Measurements from ENCODE around the gene SH2D1B. TPM values are rescaled to one million over a fixed set of nuclear protein-coding genes. Genes with fewer than 3 reads are reported as not detected.

The SH2D1B gene
- total and polyA plus RNA-seq, 12 donors, result 0.09 to 0.60 (median 0.15) TPM; not detected in 7

DNA sequence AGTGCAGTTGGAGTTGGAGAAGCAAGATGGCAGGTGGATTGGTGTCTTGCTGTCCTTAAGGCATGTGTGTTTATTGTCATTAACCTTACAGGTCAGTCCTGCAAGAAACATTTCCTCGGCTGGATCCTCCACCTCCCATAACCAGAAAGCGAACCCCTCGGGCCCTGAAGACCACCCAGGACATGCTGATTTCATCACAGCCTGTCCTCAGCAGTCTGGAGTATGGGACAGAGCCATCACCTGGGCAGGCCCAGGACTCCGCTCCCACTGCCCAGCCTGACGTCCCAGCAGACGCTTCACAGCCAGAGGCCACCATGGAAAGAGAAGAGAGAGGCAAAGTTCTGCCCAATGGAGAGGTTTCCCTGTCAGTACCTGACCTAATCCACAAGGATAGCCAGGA, 28.8 kb downstream of the SH2D1B start:
- no peak overlapping the region for H3K27ac ChIP-seq
- no peak for ATAC-seq
- H3K27me3 ChIP-seq, result no peaks in the 10 kb centered on the region
- H3K36me3 ChIP-seq, result no peaks in the 10 kb centered on the region
- H3K4me1 ChIP-seq, result no peaks in the 10 kb centered on the region
- WGBS, 2 donors, result 96 to 97% methylated on average over 6 of the region's 6 CpGs
- intact Hi-C loops (cut with DNase I), result loop anchor here in 1 of 10 donors (10.0 kb wide), 1 partner anchor 88 kb away; no protein-coding TSS in a partner anchor
- TF ChIP-seq, protein P1, sequence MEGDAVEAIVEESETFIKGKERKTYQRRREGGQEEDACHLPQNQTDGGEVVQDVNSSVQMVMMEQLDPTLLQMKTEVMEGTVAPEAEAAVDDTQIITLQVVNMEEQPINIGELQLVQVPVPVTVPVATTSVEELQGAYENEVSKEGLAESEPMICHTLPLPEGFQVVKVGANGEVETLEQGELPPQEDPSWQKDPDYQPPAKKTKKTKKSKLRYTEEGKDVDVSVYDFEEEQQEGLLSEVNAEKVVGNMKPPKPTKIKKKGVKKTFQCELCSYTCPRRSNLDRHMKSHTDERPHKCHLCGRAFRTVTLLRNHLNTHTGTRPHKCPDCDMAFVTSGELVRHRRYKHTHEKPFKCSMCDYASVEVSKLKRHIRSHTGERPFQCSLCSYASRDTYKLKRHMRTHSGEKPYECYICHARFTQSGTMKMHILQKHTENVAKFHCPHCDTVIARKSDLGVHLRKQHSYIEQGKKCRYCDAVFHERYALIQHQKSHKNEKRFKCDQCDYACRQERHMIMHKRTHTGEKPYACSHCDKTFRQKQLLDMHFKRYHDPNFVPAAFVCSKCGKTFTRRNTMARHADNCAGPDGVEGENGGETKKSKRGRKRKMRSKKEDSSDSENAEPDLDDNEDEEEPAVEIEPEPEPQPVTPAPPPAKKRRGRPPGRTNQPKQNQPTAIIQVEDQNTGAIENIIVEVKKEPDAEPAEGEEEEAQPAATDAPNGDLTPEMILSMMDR (IDR thresholded peaks at IDR 0.05), result no peak
- H3K9me3 ChIP-seq, result no peaks in the 10 kb centered on the region
- no peak overlapping the region for H3K4me3 ChIP-seq
- DNase-seq, result no peak

DNA sequence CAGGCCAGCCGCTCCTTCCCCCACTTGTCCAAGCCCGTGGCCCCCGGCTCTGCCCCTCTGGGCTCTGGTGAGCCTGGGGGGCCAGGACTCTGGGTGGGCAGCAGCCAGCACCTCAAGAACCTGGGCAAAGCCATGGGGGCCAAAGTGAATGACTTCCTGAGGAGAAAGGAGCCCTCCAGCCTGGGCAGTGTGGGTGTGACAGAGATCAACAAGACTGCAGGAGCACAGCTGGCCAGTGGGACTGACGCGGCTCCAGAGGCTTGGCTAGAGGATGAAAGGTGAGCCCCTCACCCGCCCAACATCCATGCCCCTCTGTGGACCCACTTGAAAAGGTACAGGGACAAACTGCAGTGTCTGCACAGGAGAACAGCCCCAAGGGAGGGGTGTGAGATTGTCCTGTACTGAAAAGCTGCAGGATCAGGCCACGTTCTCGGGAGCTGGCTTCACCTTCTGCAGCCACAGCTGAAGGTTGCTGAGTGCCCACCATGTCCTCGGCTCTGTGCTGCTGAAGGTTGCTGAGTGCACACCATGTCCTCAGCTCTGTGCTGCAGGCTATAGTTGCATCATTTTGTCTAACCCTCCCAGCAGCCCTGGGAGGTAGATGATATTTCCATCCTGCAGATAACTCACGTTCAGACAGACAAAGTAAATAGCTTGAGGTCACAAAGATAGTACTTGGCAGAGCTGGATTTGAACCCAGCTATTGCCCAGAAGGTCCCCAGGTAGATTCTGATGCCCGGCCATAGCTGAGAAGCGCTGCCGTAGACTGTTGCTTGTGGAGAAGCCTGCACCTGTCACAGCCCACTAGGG, 29.8 kb downstream of the SH2D1B start:
- WGBS, 2 donors, result 85 to 90% methylated on average over 13 of the region's 13 CpGs
- ATAC-seq (no peak), DNase-seq (no peak)
- no peaks in the 10 kb centered on the region for H3K4me1 ChIP-seq
- H3K4me3 ChIP-seq, result no peak overlapping the region
- H3K36me3 ChIP-seq, result no peaks in the 10 kb centered on the region
- no peaks in the 10 kb centered on the region for H3K27me3 ChIP-seq
- H3K9me3 ChIP-seq, result no peaks in the 10 kb centered on the region
- H3K27ac ChIP-seq, result no peak overlapping the region
- TF ChIP-seq, protein P1 (IDR thresholded peaks at IDR 0.05), result no peak
- intact Hi-C loops (cut with DNase I), result loop anchor here in 1 of 10 donors (10.0 kb wide), 1 partner anchor 87 kb away; no protein-coding TSS in a partner anchor

DNA sequence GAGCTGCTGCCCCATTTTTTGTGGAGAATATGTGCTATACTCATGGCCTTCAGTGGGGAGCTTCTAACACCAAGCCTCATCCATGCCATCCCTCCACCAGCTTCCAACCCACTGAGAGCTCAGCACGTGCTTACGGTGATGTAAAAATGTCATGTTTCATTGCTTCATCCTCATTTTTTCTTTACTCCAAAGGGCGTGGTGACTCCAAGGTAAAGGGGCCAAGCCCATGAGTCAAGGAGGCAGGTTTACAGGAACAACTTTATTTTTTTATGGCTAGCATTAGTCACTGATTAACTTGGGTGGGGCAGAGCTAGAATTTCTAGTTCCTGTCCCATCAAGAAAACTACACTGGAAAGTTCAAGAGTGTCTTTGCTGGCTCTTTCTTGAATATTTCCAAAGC, 30.6 kb downstream of the SH2D1B start, which contains the start of gene C1orf226:
Gene C1orf226 (plus strand): TSS at position 346 of the 400 bp plus-strand sequence. CDS start 174 bp downstream, outside the sequence.
- no peak within 1 kb of the TSS for H3K27ac ChIP-seq
- intact Hi-C loops (cut with DNase I), result loop anchor here in 1 of 10 donors (10.0 kb wide), 1 partner anchor 87 kb away; no protein-coding TSS in a partner anchor
- 78 to 97% methylated on average over 3 of the region's 3 CpGs for WGBS, 2 donors
- no peaks in the 10 kb centered on the region for H3K4me1 ChIP-seq
- H3K36me3 ChIP-seq, result no peaks in the 10 kb centered on the region
- H3K9me3 ChIP-seq, result no peaks in the 10 kb centered on the region
- no peak within 1 kb of the TSS for H3K4me3 ChIP-seq
- no peak for DNase-seq
- ATAC-seq, result no peak
- TF ChIP-seq, protein P1 (IDR thresholded peaks at IDR 0.05), result no peak
- no peaks in the 10 kb centered on the region for H3K27me3 ChIP-seq

DNA sequence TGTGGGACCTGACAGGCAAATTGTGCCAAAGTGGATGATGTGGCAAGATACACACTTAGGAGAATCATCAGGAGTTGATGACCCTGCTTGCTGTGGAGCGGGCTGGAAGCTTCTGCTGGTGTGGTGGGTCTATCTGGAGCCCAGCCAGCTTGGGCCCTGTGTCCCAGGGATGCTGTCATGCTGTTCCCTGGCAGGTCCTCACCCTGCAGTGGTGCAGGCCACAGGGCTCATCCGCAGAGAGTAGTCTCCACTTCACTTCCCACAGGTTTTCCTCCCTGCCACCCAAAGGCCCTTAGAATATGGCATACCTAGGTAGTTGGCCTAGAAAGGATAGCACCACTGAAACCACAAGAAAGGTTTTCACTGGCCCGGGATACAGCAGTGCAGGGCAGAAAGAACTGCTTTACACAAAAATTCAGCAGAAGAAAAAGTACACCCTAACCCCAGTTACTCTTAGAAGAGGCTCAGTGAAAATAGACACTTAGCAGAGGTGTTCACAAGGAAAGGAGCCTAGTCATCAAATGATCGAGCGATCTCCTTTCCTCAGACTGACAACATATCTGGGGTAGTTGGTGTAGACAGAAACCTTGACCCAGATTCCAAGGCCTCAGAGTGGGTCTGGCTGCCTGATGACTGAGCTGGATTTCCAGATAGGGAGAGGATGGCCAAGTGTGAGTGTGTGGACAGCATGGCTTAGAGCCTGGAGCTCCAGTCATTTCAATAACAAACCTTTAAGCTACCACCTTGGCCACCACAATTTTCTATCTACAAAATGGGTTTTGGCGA, 31.7 kb downstream of the SH2D1B start:
- H3K9me3 ChIP-seq, result no peaks in the 10 kb centered on the region
- no peak overlapping the region for H3K4me3 ChIP-seq
- H3K27me3 ChIP-seq, result no peaks in the 10 kb centered on the region
- no peak for DNase-seq
- intact Hi-C loops (cut with DNase I), result loop anchor here in 1 of 10 donors (10.0 kb wide), 1 partner anchor 85 kb away; no protein-coding TSS in a partner anchor
- TF ChIP-seq, protein P1 (IDR thresholded peaks at IDR 0.05), result no peak
- ATAC-seq, result no peak
- WGBS, 2 donors, result 82 to 91% methylated on average over 6 of the region's 6 CpGs
- H3K27ac ChIP-seq, result no peak overlapping the region
- no peaks in the 10 kb centered on the region for H3K36me3 ChIP-seq
- H3K4me1 ChIP-seq, result no peaks in the 10 kb centered on the region

All from heart right ventricle (tissue), 16 donors.